ENCODE data around the gene RAD54L. TPM values are rescaled to one million over a fixed set of nuclear protein-coding genes. Genes with fewer than 3 reads are reported as not detected.
"Not testable (repeated sequence)": the region's sequence is repeated elsewhere in the genome, so short reads cannot be mapped to it uniquely, and the experiment has no call there.

The RAD54L gene
- total RNA-seq, 2 donors from 2014 or later: not detected

DNA sequence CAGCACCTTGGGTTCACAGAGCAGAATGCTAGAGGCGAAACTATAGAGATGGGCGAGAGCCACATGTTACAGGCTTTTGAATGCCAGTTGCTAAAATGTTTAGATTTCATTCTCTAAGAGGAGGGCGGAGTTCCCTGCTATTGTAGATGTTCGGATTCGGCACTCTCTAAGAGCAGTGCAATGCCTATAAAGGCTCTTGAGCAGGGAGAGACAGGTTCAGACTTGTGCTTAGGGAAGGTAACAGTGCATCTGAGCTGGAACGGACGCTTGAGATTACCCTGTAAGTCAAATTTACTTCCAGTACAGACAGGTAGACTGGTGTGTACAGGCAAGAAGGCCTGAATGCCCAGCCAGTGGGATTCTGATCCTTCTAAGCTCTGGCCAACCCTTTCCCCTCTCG lies 29.1 kb upstream of the RAD54L start:
- Histone ChIP-seq H3K36me3 (peaks cover 4% of the 10 kb centered on the region), H3K4me3 (no peak overlapping the region), H3K27me3 (no peaks in the 10 kb centered on the region), H3K9me3 (no peaks in the 10 kb centered on the region), H3K27ac (no peak overlapping the region), H3K4me1 (no peaks in the 10 kb centered on the region)
- TF ChIP-seq CTCF (IDR thresholded peaks at IDR 0.05): no peak
- DNase-seq (ENCODE audit: low spot score): no peak

DNA sequence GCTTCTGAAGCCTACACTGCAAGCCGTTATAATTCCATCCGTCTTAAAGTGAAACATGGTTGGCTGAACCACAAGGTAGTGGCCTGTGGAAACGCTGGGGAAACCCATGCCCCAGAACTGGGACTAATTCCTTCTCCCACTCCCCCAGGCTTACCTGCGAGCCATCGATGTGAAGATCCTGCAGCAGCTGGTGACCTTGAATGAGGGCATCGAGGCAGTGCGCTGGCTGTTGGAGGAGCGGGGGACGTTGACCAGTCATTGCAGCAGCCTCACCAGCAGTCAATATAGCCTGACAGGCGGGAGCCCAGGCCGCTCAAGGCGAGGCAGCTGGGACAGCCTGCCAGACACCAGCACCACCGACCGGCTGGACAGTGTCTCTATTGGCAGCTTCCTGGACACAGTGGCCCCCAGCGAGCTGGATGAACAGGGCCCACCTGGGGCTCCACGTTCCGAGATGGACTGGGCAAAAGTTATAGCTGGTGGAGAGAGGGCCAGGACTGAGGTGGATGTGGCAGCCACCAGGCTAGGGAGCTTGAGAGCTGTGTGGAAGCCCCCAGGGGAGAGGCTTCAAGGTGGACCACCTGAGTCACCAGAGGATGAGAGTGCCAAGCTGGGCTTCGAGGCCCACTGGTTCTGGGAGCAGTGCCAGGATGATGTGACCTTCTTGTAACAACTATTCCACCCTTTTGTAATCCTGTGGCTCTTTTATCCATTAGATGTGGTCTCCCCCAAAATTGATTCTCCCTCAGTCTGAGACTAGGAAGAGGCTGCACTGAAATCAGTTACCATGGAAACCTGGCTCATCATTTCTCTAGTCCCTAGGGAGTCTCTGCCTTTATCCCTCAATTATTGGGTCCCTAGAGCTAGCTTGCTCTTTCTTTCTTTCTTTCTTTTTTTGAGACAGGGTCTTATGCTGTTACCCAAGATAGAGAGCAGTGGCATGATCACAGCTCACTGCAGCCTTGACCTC lies 27.7 kb upstream of the RAD54L start:
- Histone ChIP-seq H3K4me3 (no peak overlapping the region), H3K36me3 (peaks cover 4% of the 10 kb centered on the region), H3K27me3 (no peaks in the 10 kb centered on the region), H3K4me1 (no peaks in the 10 kb centered on the region), H3K9me3 (no peaks in the 10 kb centered on the region), H3K27ac (no peak overlapping the region)
- TF ChIP-seq CTCF (IDR thresholded peaks at IDR 0.05): no peak
- DNase-seq (ENCODE audit: low spot score): no peak

DNA sequence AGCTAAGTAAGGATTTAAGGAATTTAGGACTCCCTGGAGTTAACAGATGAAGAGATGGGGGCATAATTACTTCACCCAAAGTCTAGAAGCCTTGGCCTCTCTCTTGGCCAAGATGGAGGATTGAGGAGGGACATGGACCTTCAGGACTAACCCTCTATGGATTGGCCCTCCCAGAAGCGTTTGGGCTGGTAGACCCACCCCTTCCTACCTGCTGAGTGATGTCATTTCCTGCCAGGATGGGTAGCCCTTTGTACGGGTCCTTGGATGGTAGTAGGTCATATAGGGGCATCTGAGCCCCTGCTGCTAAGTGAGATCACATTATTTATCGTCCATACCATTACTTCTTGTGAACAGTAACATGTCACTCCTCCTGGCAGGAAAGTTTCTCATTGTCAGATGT lies 26.8 kb upstream of the RAD54L start:
- H3K27me3 ChIP-seq: no peaks in the 10 kb centered on the region
- H3K27ac ChIP-seq: no peak overlapping the region
- no peaks in the 10 kb centered on the region for H3K9me3 ChIP-seq
- H3K36me3 ChIP-seq: peaks cover 4% of the 10 kb centered on the region
- no peak for TF ChIP-seq CTCF (IDR thresholded peaks at IDR 0.05)
- H3K4me1 ChIP-seq: no peaks in the 10 kb centered on the region
- DNase-seq (ENCODE audit: low spot score): no peak
- H3K4me3 ChIP-seq: no peak overlapping the region

DNA sequence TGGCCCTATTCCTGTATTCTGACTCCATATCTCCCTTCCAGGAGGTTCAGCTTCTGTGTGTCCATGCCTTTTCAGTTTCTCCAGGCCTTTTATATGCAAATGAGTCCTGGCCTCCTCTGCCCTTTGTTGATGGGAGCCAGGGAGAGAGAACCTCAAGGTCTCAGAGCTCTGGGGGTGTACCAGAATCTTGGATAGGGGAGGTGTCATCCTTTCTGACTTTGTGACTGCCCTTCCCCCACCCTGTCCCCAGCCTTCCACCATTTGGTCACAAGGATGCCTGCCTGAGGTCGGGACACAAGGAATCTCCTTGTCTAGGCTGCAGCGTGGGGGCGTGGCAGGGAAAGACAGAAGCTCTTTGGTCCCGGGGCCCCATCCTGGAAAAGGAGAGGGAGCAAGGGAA lies 25.8 kb upstream of the RAD54L start:
- no peak overlapping the region for H3K27ac ChIP-seq
- TF ChIP-seq CTCF (IDR thresholded peaks at IDR 0.05): no peak
- DNase-seq (ENCODE audit: low spot score): no peak

DNA sequence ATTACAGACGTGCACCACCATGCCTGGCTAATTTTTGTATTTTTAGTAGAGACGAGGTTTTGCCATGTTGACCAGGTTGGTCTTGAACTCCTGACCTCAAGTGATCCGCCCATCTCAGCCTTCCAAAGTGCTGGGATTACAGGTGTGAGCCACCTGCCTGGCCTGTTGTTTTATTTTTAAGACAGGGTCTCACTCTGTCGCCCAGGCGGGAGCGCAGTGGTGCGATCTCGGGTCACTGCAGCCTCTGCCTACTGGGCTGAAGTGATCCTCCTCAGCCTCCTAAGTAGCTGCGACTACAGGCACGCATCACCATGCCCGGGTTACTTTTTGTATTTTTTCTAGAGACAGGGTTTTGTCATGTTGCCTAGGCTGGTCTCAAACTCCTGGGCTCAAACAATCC lies 24.5 kb upstream of the RAD54L start:
- not testable (repeated sequence) for H3K27me3 ChIP-seq; DNase-seq (ENCODE audit: low spot score); H3K27ac ChIP-seq; H3K4me3 ChIP-seq; H3K9me3 ChIP-seq; H3K4me1 ChIP-seq; H3K36me3 ChIP-seq

More for the DNA sequence above, 25.8 kb upstream of the RAD54L start:
- Histone ChIP-seq H3K27me3 (no peaks in the 10 kb centered on the region), H3K4me1 (no peaks in the 10 kb centered on the region), H3K9me3 (no peaks in the 10 kb centered on the region), H3K4me3 (no peak overlapping the region), H3K36me3 (peaks cover 4% of the 10 kb centered on the region)

GRCh38 chr1:46223472-46223943 lies 24.1 kb upstream of the RAD54L start:
- H3K27me3 ChIP-seq: no peaks in the 10 kb centered on the region
- peak; percentile 89 to 93 for TF ChIP-seq CTCF (IDR thresholded peaks at IDR 0.05)
- H3K4me1 ChIP-seq: no peaks in the 10 kb centered on the region
- peak; percentile 81 for DNase-seq (ENCODE audit: low spot score)
- H3K27ac ChIP-seq: no peak overlapping the region
- H3K9me3 ChIP-seq: no peaks in the 10 kb centered on the region
- H3K36me3 ChIP-seq: peaks cover 4% of the 10 kb centered on the region
- no peak overlapping the region for H3K4me3 ChIP-seq
